Stomach (tissue), 9 donors: ENCODE measurements around the gene RCL1. TPM values are rescaled to one million over a fixed set of nuclear protein-coding genes. Genes with fewer than 3 reads are reported as not detected.
A peak's percentile ranks its signal among the peaks of the same experiment; 100 is the strongest.

Source experiments
- DNase-seq, 2 donors: peaks; one replicate each; pipeline versions ENCODE4 v3.0.0 to v3.0.0-alpha.2; 2013 to 2019
- H3K27ac ChIP-seq, 5 donors: fragments of 200-600 bp in 4 of 5; sonication (generic) in 4 of 5; one replicate each; pipeline ENCODE4 v1.5.1; 2013 to 2019; ENCODE audit warnings: mild to moderate bottlenecking in 1 of 5, moderate library complexity in 1 of 5
- H3K27me3 ChIP-seq, 3 donors: fragments of 200-600 bp; sonication (generic); one replicate each; pipeline ENCODE4 v1.5.1; 2017 to 2019; ENCODE audit warnings: mixed run types in 1 of 3
- H3K36me3 ChIP-seq, 4 donors: fragments of 200-600 bp; sonication (generic); 1 replicate in 3 of 4; 2 replicates in 1 of 4; pipeline ENCODE4 v1.5.1; 2016 to 2019
- H3K4me1 ChIP-seq, 4 donors: fragments of 200-600 bp; sonication (generic); one replicate each; pipeline ENCODE4 v1.5.1; 2016 to 2019
- H3K4me3 ChIP-seq, 4 donors: fragments of 200-600 bp; sonication (generic) in 3 of 4; one replicate each; pipeline ENCODE4 v1.5.1; 2016 to 2019; ENCODE audit warnings: mild to moderate bottlenecking in 1 of 4
- H3K9me3 ChIP-seq, 4 donors: fragments of 200-600 bp; sonication (generic); one replicate each; pipeline ENCODE4 v1.5.1; 2016 to 2019
- CTCF ChIP-seq, 7 experiments: fragments of 450-650 bp in 4 of 7; fragments of 200-600 bp in 3 of 7; sonication (generic) in 3 of 7; IDR thresholded peaks; one replicate each; pipeline ENCODE4 v1.5.1; 2016 to 2019; ENCODE audit warnings: antibody characterized with exemption in 7 of 7, control low read depth in 2 of 7, mild to moderate bottlenecking in 1 of 7
- EP300 ChIP-seq: sonication (generic); formaldehyde crosslinking; IDR thresholded peaks from one replicate; pipeline ENCODE4 v1.6.1; 2017; ENCODE audit warnings: antibody characterized with exemption
- POLR2A ChIP-seq, 4 donors: fragments of 450-650 bp; IDR thresholded peaks; one replicate each; pipeline ENCODE4 v1.6.1; 2016; ENCODE audit warnings: antibody characterized with exemption in 4 of 4, control low read depth in 2 of 4, mild to moderate bottlenecking in 1 of 4, moderate library complexity in 1 of 4
- POLR2AphosphoS5 ChIP-seq, 3 donors: sonication (generic); formaldehyde crosslinking; IDR thresholded peaks; one replicate each; pipeline ENCODE4 v1.6.1; 2016; ENCODE audit warnings: antibody characterized with exemption in 3 of 3
- WGBS, 5 donors: extraction: QIAGEN DNeasy Blood & Tissue Kit in 3 of 5; methylation state at CpG; one replicate each; pipeline versions ENCODE4 v1.1.5 to v1.1.7; 2013 to 2018; 5-methylcytosine and 5-hydroxymethylcytosine counted together
- intact Hi-C: fragments of 100-400 bp; cut with DNase I; formaldehyde crosslinking; loops from one replicate; pipeline ENCODE4 v1.15.1; 2023; ENCODE audit warnings: low total_unique reads
- polyA plus RNA-seq, 3 donors: library from polyadenylated mRNA; stranded (reverse); fragments of 200-250 nt; gene quantifications; one replicate each; pipeline ENCODE4 v1.2.3, GENCODE V29; 2013
- small RNA-seq, 4 donors: library from RNA; depleted of rRNA; stranded (forward); fragments of <200 nt; gene quantifications; one replicate each; pipeline ENCODE3, GENCODE V24; 2016
- total RNA-seq, 5 donors: library from RNA; depleted of rRNA; stranded (reverse); fragments of >200 nt; gene quantifications; one replicate each; pipeline versions ENCODE4 v1.1.0 to v1.2.3, GENCODE V29; 2014 to 2016
- donor health status: healthy with polysubstance abuse.
- donor health status: Bipolar disorder and iron deficiency.
- donor health status: healthy.

RCL1 gene
- total and polyA plus RNA-seq, 8 donors: 11.7 to 38.7 (median 14.5) TPM

DNA sequence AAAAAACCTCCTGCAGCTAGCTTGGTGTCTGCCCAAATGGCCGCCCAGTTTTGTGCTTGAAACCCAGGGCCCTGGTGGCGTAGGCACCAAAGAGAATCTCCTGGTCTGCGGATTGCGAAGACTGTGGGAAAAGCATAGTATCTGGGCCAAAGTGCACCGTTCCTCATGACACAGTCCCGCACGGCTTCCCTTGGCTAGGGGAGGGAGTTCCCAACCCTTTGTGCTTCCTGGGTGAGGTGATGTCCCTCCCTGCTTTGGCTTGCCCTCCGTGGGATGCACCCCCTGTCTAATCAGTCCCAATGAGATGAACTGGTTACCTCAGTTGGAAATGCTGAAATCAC lies 109.4 kb downstream of the RCL1 start:
- DNase-seq: no peak

GRCh38 chr9:4904322-4905134 lies 111.8 kb downstream of the RCL1 start:
- WGBS, 5 donors: 65 to 76% (median 70%) methylated on average over 3 of the region's 3 CpGs
- no peak overlapping the region for H3K27ac ChIP-seq
- H3K4me3 ChIP-seq: no peak overlapping the region
- no peaks in the 10 kb centered on the region for H3K27me3 ChIP-seq
- TF ChIP-seq POLR2AphosphoS5 (IDR thresholded peaks at IDR 0.05) (no peak), EP300 (no peak), POLR2A (IDR thresholded peaks at IDR 0.05) (no peak), CTCF (IDR thresholded peaks at IDR 0.05) (no peak)
- H3K4me1 ChIP-seq: peaks cover 0 to 14% (median 8%) of the 10 kb centered on the region in 4 donors
- H3K9me3 ChIP-seq: peaks cover 0 to 6% (median 0%) of the 10 kb centered on the region in 4 donors
- no peak for DNase-seq
- no peaks in the 10 kb centered on the region for H3K36me3 ChIP-seq
- intact Hi-C loops: no loop called here

More for the DNA sequence above, 109.4 kb downstream of the RCL1 start:
- Histone ChIP-seq H3K4me1 (peaks cover 0 to 14% (median 8%) of the 10 kb centered on the region in 4 donors), H3K27ac (peak overlapping the region in 2 of 5 donors; percentile 13 to 40), H3K27me3 (no peaks in the 10 kb centered on the region), H3K36me3 (no peaks in the 10 kb centered on the region), H3K4me3 (no peak overlapping the region), H3K9me3 (peaks cover 0 to 15% (median 0%) of the 10 kb centered on the region in 4 donors)
- TF ChIP-seq POLR2AphosphoS5 (IDR thresholded peaks at IDR 0.05) (no peak), EP300 (no peak)
- intact Hi-C loops: no loop called here
- WGBS, 5 donors: 78 to 94% (median 90%) methylated on average over 6 to 8 of the region's 8 CpGs

DNA sequence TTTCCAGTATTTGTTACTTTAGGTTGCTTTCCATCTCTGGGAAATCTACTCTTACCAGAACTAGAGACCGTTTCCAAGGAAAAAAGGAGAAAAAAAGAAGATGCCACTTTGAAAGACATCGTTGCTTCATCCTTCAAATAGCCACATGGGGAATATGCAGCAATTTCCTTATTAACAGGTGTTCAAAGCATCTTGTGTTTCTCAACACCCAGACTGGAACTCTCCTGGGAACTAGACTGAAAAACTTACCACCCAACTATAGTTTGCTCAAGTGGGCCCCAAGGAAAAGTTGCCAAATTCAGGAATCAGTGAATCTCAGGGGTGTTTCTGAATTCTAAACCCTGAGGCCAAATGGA lies 112.4 kb downstream of the RCL1 start:
- peaks cover 0 to 14% (median 8%) of the 10 kb centered on the region in 4 donors for H3K4me1 ChIP-seq
- H3K27ac ChIP-seq: no peak overlapping the region
- no peak for TF ChIP-seq POLR2AphosphoS5 (IDR thresholded peaks at IDR 0.05)
- TF ChIP-seq EP300: no peak
- TF ChIP-seq CTCF (IDR thresholded peaks at IDR 0.05): no peak
- TF ChIP-seq POLR2A (IDR thresholded peaks at IDR 0.05): no peak
- H3K36me3 ChIP-seq: no peaks in the 10 kb centered on the region
- peaks cover 0 to 3% (median 0%) of the 10 kb centered on the region in 4 donors for H3K9me3 ChIP-seq
- intact Hi-C loops: no loop called here
- DNase-seq: no peak
- 82 to 91% (median 90%) methylated on average over 2 of the region's 2 CpGs for WGBS, 5 donors
- H3K27me3 ChIP-seq: no peaks in the 10 kb centered on the region
- no peak overlapping the region for H3K4me3 ChIP-seq

Small RNA genes lying within 50 kb of the gene (small RNA-seq; reads per million reads assigned to genes)
- gene AL158147.1: 0 reads per million in 4 donors
- gene MIR101-2: 0 reads per million in 4 donors

Other genes with a start within 250 kb of the RCL1 start
- 10 to 100 TPM in 1 of 5 donors, 1 to 10 TPM in 3, not detected in 1; 6.7 to 11.0 (median 8.1) TPM for gene PLPP6, start 130.7 kb upstream of the RCL1 start, total RNA-seq
- 1 to 10 TPM; 3.5 to 6.6 (median 5.2) TPM for gene PLPP6, start 130.7 kb upstream of the RCL1 start, polyA plus RNA-seq
- gene SPATA6L, start 126.5 kb upstream of the RCL1 start, total RNA-seq: 10 to 100 TPM in 2 of 5 donors, 1 to 10 TPM in 3; 5.4 to 32.7 (median 8.8) TPM
- 1 to 10 TPM; 2.3 to 4.8 (median 4.0) TPM for gene SPATA6L, start 126.5 kb upstream of the RCL1 start, polyA plus RNA-seq
- 10 to 100 TPM in 4 of 5 donors, 1 to 10 TPM in 1; 3.5 to 56.7 (median 23.7) TPM for gene CDC37L1, start 113.4 kb upstream of the RCL1 start, total RNA-seq
- 10 to 100 TPM in 2 of 3 donors, 1 to 10 TPM in 1; 8.1 to 20.3 (median 11.8) TPM for gene CDC37L1, start 113.4 kb upstream of the RCL1 start, polyA plus RNA-seq
- 100 to 1,000 TPM in 1 of 5 donors, 10 to 100 TPM in 4; 26.1 to 108 (median 73.5) TPM for gene AK3, start 51.7 kb upstream of the RCL1 start, total RNA-seq
- gene AK3, start 51.7 kb upstream of the RCL1 start, polyA plus RNA-seq: 10 to 100 TPM; 33.9 to 64.0 (median 49.9) TPM
- gene JAK2, start 192.3 kb downstream of the RCL1 start, total RNA-seq: 10 to 100 TPM; 12.7 to 58.6 (median 45.1) TPM
- 1 to 10 TPM; 3.9 to 7.5 (median 4.5) TPM for gene JAK2, start 192.3 kb downstream of the RCL1 start, polyA plus RNA-seq